B cell (primary cell): Measurements from ENCODE around the gene FUT3. TPM values are rescaled to one million over a fixed set of nuclear protein-coding genes. Genes with fewer than 3 reads are reported as not detected.

Experiments
- ATAC-seq: fragments of 200-7000 bp; cut with Tn5 transposase; one replicate; pipeline ENCODE4 v1.10.0; 2021; ENCODE audit warnings: low read depth, mild to moderate bottlenecking, moderate number of reproducible peaks, moderate library complexity
- CTCF ChIA-PET: fragments of 350-600 bp; sonication (Branson Sonifier 250); formaldehyde crosslinking; loops from one replicate; lab custom pipeline; 2021; ENCODE audit warnings: antibody characterized with exemption, inconsistent platforms; lab: Charles Lee
- POLR2A ChIA-PET: fragments of 350-600 bp; sonication (Branson Sonifier 250); formaldehyde crosslinking; loops from one replicate; lab custom pipeline; 2021; ENCODE audit warnings: antibody characterized with exemption; lab: Charles Lee
- DNase-seq: peaks from one replicate; pipeline ENCODE4 v3.0.0; 2013
- H2AFZ ChIP-seq: 2 replicates; pipeline ENCODE4 v1.6.1; 2012; ENCODE audit warnings: mild to moderate bottlenecking, low read depth, low read length; ENCODE audit not compliant: insufficient read depth, poor library complexity, severe bottlenecking
- H3K27ac ChIP-seq, 2 donors: 1 replicate in 1 of 2; 2 replicates in 1 of 2; pipeline ENCODE4 v1.5.1; 2012 to 2013; ENCODE audit warnings: low read length in 2 of 2, mild to moderate bottlenecking in 2 of 2, moderate library complexity in 1 of 2
- H3K27me3 ChIP-seq, 4 experiments: fragments of 200-600 bp in 1 of 4; sonication (generic) in 1 of 4; replicated peaks in 1 of 4; 1 replicate in 2 of 4; 2 replicates in 2 of 4; pipeline versions ENCODE4 v1.6.1 to v1.7.0; 2013 to 2016; ENCODE audit warnings: low read length in 3 of 4, mild to moderate bottlenecking in 2 of 4, mixed read lengths in 1 of 4, moderate library complexity in 1 of 4; ENCODE audit not compliant: insufficient read depth in 4 of 4, control insufficient read depth in 3 of 4; ENCODE audit errors: control extremely low read depth in 1 of 4
- H3K36me3 ChIP-seq, 2 experiments: replicated peaks in 1 of 2; 1 replicate in 1 of 2; 2 replicates in 1 of 2; pipeline versions ENCODE4 v1.6.1 to v1.7.1; 2013; ENCODE audit warnings: low read length in 1 of 2; ENCODE audit not compliant: insufficient read depth in 2 of 2, control insufficient read depth in 1 of 2; ENCODE audit errors: control extremely low read depth in 1 of 2, extremely low read depth in 1 of 2
- H3K4me1 ChIP-seq, 2 donors: fragments of 200-600 bp in 1 of 2; sonication (generic) in 1 of 2; 1 replicate in 1 of 2; 2 replicates in 1 of 2; pipeline versions ENCODE4 v1.5.1 to v1.6.1; 2013 to 2017; ENCODE audit warnings: low read length in 2 of 2; ENCODE audit not compliant: control insufficient read depth in 2 of 2, insufficient read depth in 2 of 2
- H3K4me2 ChIP-seq: replicated peaks from 2 replicates; pipeline ENCODE3; 2012; ENCODE audit warnings: mild to moderate bottlenecking, low read depth, low read length; ENCODE audit not compliant: poor library complexity, severe bottlenecking
- H3K4me3 ChIP-seq, 5 experiments: fragments of 200-600 bp in 1 of 5; sonication (generic) in 1 of 5; 1 replicate in 3 of 5; 2 replicates in 2 of 5; pipeline versions ENCODE4 v1.5.1 to v1.7.0; 2011 to 2016; ENCODE audit warnings: low read length in 4 of 5, mild to moderate bottlenecking in 4 of 5, low read depth in 2 of 5, control low read depth in 1 of 5, moderate library complexity in 1 of 5; ENCODE audit not compliant: insufficient read depth in 1 of 5; ENCODE audit errors: control extremely low read depth in 1 of 5, extremely low read depth in 1 of 5
- H3K79me2 ChIP-seq: fragments of 200-600 bp; sonication (generic); one replicate; pipeline ENCODE4 v1.6.0; 2016; ENCODE audit warnings: low read length; ENCODE audit not compliant: control insufficient read depth, insufficient read depth
- H3K9ac ChIP-seq: fragments of 200-600 bp; sonication (generic); 2 replicates; pipeline ENCODE4 v1.6.1; 2017; ENCODE audit warnings: mild to moderate bottlenecking, low read length, moderate library complexity
- H3K9me3 ChIP-seq, 3 donors: one replicate each; pipeline versions ENCODE4 v1.6.1 to v1.7.1; 2013; ENCODE audit warnings: low read length in 2 of 3; ENCODE audit not compliant: control insufficient read depth in 2 of 3, insufficient read depth in 1 of 3; ENCODE audit errors: control extremely low read depth in 1 of 3
- H4K20me1 ChIP-seq: 2 replicates; pipeline ENCODE4 v1.6.0; 2012; ENCODE audit warnings: mild to moderate bottlenecking, low read length; ENCODE audit not compliant: insufficient read depth, control insufficient read depth, poor library complexity, severe bottlenecking
- H3K27ac Mint-ChIP-seq: one replicate; pipeline ENCODE4 v1.8.0; 2021; ENCODE audit warnings: mixed read lengths
- H3K27me3 Mint-ChIP-seq: one replicate; pipeline ENCODE4 v1.8.0; 2021; ENCODE audit warnings: mixed read lengths
- H3K4me1 Mint-ChIP-seq: one replicate; pipeline ENCODE4 v1.8.0; 2021; ENCODE audit warnings: mixed read lengths
- H3K4me3 Mint-ChIP-seq: one replicate; pipeline ENCODE4 v1.8.0; 2021; ENCODE audit warnings: mixed read lengths
- H3K9me3 Mint-ChIP-seq: one replicate; pipeline ENCODE4 v1.8.0; 2022; ENCODE audit warnings: mixed read lengths; ENCODE audit not compliant: insufficient read depth
- CTCF ChIP-seq: fragments of 200-600 bp; IDR thresholded peaks from one replicate; pipeline ENCODE4 v1.8.0; 2022; ENCODE audit warnings: antibody characterized with exemption, mild to moderate bottlenecking
- EZH2 ChIP-seq: IDR thresholded peaks from 2 replicates; pipeline ENCODE4 v1.6.1; 2012; ENCODE audit warnings: borderline replicate concordance, low read depth, mild to moderate bottlenecking, moderate library complexity, low read length; ENCODE audit not compliant: insufficient read depth, poor library complexity, severe bottlenecking
- WGBS: methylation state at CpG from one replicate; pipeline ENCODE4 v1.1.5; 2013; ENCODE audit warnings: missing lambda C conversion rate; ENCODE audit not compliant: insufficient coverage; 5-methylcytosine and 5-hydroxymethylcytosine counted together
- intact Hi-C: fragments of 100-400 bp; cut with micrococcal nuclease; formaldehyde crosslinking; loops from one replicate; pipeline ENCODE4 v1.10.0; 2022
- polyA plus RNA-seq: library from polyadenylated mRNA; depleted of rRNA; stranded (reverse); fragments of >200 nt; gene quantifications from 2 replicates; pipeline ENCODE4 v1.2.3, GENCODE V29; 2012
- total RNA-seq, 2 donors: library from RNA; stranded (reverse); fragments of 120-200 nt in 1 of 2; gene quantifications; 1 replicate in 1 of 2; 2 replicates in 1 of 2; pipeline versions ENCODE4 v1.2.3 to v1.2.4, GENCODE V29; 2013 to 2022

FUT3 gene
- total and polyA plus RNA-seq, 2 donors (not counting 1 experiment from before 2014, with no cell fraction given) = not detected

- ATAC-seq (no peak), DNase-seq (no peak)
- H3K4me1 ChIP-seq = no peaks in the 10 kb centered on the region
- Mint-ChIP-seq H3K4me1 (no peaks in the 10 kb centered on the region), H3K4me3 (no peak overlapping the region), H3K27me3 (peaks cover 11% of the 10 kb centered on the region), H3K27ac (no peak overlapping the region), H3K9me3 (no peaks in the 10 kb centered on the region)
- WGBS = 89% methylated on average over 29 of the region's 31 CpGs
- H3K9ac ChIP-seq = no peak overlapping the region
- no peak overlapping the region for H3K4me2 ChIP-seq
- ChIA-PET POLR2A (no interaction called here), CTCF (interaction anchor here (0.5 kb wide), 1 partner anchor 968 kb away, joined by 3 read pairs; no protein-coding TSS in a partner anchor)
- no peaks in the 10 kb centered on the region for H3K36me3 ChIP-seq
- H3K4me3 ChIP-seq = no peak overlapping the region
- H4K20me1 ChIP-seq = no peaks in the 10 kb centered on the region
- H3K79me2 ChIP-seq = no peaks in the 10 kb centered on the region
- no peaks in the 10 kb centered on the region for H3K9me3 ChIP-seq
- no peak overlapping the region for H3K27ac ChIP-seq
- TF ChIP-seq CTCF (no peak), EZH2 (no peak)
- intact Hi-C loops = no loop called here
- H3K27me3 ChIP-seq = peaks cover 0 to 4% (median 0%) of the 10 kb centered on the region in 4 experiments
- H2AFZ ChIP-seq = no peak overlapping the region
These were observed 16.2 kb upstream of the FUT3 start for GRCh38 chr19:5867201-5868136.

DNA sequence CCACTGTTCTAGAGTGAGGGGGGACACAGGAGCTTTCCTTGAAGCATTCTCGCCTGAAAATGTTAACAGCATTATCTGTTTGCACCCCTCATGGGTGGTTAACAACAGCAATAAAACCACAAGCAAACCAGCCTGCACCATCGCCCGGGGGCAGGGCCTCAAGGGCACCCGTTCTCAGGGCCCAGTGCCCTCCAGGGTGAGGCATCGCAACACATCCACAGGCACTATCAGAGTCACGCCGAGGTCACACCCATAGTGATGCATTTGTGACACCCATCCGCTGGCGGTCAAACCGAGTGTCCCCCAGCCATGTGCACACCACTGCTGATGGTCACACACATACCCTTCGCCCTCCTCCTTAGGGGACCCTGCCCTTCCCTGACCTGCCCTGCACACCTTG lies 14.5 kb upstream of the FUT3 start:
- Mint-ChIP-seq H3K27me3 (peaks cover 11% of the 10 kb centered on the region), H3K27ac (no peak overlapping the region), H3K4me3 (no peak overlapping the region), H3K4me1 (no peaks in the 10 kb centered on the region), H3K9me3 (no peaks in the 10 kb centered on the region)
- Histone ChIP-seq H3K36me3 (no peaks in the 10 kb centered on the region), H2AFZ (no peak overlapping the region), H4K20me1 (no peaks in the 10 kb centered on the region), H3K27ac (no peak overlapping the region), H3K9me3 (no peaks in the 10 kb centered on the region), H3K9ac (no peak overlapping the region), H3K79me2 (no peaks in the 10 kb centered on the region), H3K4me2 (no peak overlapping the region), H3K4me1 (no peaks in the 10 kb centered on the region), H3K4me3 (no peak overlapping the region), H3K27me3 (peaks cover 0 to 4% (median 0%) of the 10 kb centered on the region in 4 experiments)
- ChIA-PET POLR2A (no interaction called here), CTCF (no interaction called here)
- intact Hi-C loops = no loop called here
- 90% methylated on average over 11 of the region's 11 CpGs for WGBS
- TF ChIP-seq CTCF (no peak), EZH2 (no peak)
- ATAC-seq (no peak), DNase-seq (no peak)
